Measurements from ENCODE around the gene ZNF618. TPM values are rescaled to one million over a fixed set of nuclear protein-coding genes. Genes with fewer than 3 reads are reported as not detected.

ZNF618 gene
- total RNA-seq, 2 donors from 2014 or later = 4.6 to 11.3 TPM

- Histone ChIP-seq H3K27me3 (replicated peaks; ENCODE audit: insufficient read depth) (no peaks in the 10 kb centered on the region), H3K9me3 (no peaks in the 10 kb centered on the region), H3K4me1 (replicated peaks) (no peaks in the 10 kb centered on the region), H3K36me3 (no peaks in the 10 kb centered on the region), H3K27ac (no peak overlapping the region), H3K4me3 (no peak overlapping the region)
- TF ChIP-seq POLR2A (IDR thresholded peaks at IDR 0.05) (no peak), POLR2AphosphoS5 (IDR thresholded peaks at IDR 0.05) (no peak), CTCF (IDR thresholded peaks at IDR 0.05) (no peak)
- 82% methylated on average over 12 of the region's 12 CpGs for WGBS
- no peak for DNase-seq (ENCODE audit: low spot score)
- intact Hi-C loops (cut with DNase I) = loop anchor here (10.0 kb wide), 1 partner anchor 345 kb away; no protein-coding TSS in a partner anchor
These were observed 153.4 kb downstream of the ZNF618 start for GRCh38 chr9:114029311-114030170.

GRCh38 chr9:114030364-114030763 lies 154.3 kb downstream of the ZNF618 start:
- H3K4me3 ChIP-seq = no peak overlapping the region
- 95% methylated on average over 9 of the region's 9 CpGs for WGBS
- intact Hi-C loops (cut with DNase I) = loop anchor here (10.0 kb wide), 1 partner anchor 346 kb away; no protein-coding TSS in a partner anchor

GRCh38 chr9:114031037-114031630 lies 155.0 kb downstream of the ZNF618 start:
- intact Hi-C loops (cut with DNase I) = loop anchor here (10.0 kb wide), 1 partner anchor 346 kb away; no protein-coding TSS in a partner anchor
- DNase-seq (ENCODE audit: low spot score) = no peak
- WGBS = 91% methylated on average over 7 of the region's 7 CpGs
- Histone ChIP-seq H3K4me1 (replicated peaks) (no peaks in the 10 kb centered on the region), H3K27ac (no peak overlapping the region), H3K4me3 (no peak overlapping the region), H3K27me3 (replicated peaks; ENCODE audit: insufficient read depth) (no peaks in the 10 kb centered on the region), H3K36me3 (no peaks in the 10 kb centered on the region), H3K9me3 (no peaks in the 10 kb centered on the region)
- TF ChIP-seq POLR2AphosphoS5 (IDR thresholded peaks at IDR 0.05) (no peak), POLR2A (IDR thresholded peaks at IDR 0.05) (no peak), CTCF (IDR thresholded peaks at IDR 0.05) (no peak)

More at GRCh38 chr9:114030364-114030763, 154.3 kb downstream of the ZNF618 start:
- peak; percentile 2 for DNase-seq (ENCODE audit: low spot score)
- Histone ChIP-seq H3K9me3 (no peaks in the 10 kb centered on the region), H3K27ac (no peak overlapping the region), H3K36me3 (no peaks in the 10 kb centered on the region), H3K27me3 (replicated peaks; ENCODE audit: insufficient read depth) (no peaks in the 10 kb centered on the region), H3K4me1 (replicated peaks) (no peaks in the 10 kb centered on the region)
- TF ChIP-seq CTCF (IDR thresholded peaks at IDR 0.05) (no peak), POLR2A (IDR thresholded peaks at IDR 0.05) (no peak), POLR2AphosphoS5 (IDR thresholded peaks at IDR 0.05) (no peak)

GRCh38 chr9:114031948-114032840 lies 156.1 kb downstream of the ZNF618 start:
- DNase-seq (ENCODE audit: low spot score) = peak; percentile 3
- no peak for TF ChIP-seq POLR2AphosphoS5 (IDR thresholded peaks at IDR 0.05)
- no peak for TF ChIP-seq POLR2A (IDR thresholded peaks at IDR 0.05)
- no peak for TF ChIP-seq CTCF (IDR thresholded peaks at IDR 0.05)
- no peaks in the 10 kb centered on the region for H3K9me3 ChIP-seq
- WGBS = 89% methylated on average over 19 of the region's 19 CpGs
- intact Hi-C loops (cut with DNase I) = loop anchor here (2.0 to 10.0 kb wide), 2 partner anchors 225 to 347 kb away; no protein-coding TSS in a partner anchor
- no peaks in the 10 kb centered on the region for H3K27me3 ChIP-seq (replicated peaks; ENCODE audit: insufficient read depth)
- H3K4me1 ChIP-seq (replicated peaks) = no peaks in the 10 kb centered on the region
- H3K27ac ChIP-seq = no peak overlapping the region
- H3K4me3 ChIP-seq = no peak overlapping the region
- H3K36me3 ChIP-seq = no peaks in the 10 kb centered on the region

All from prostate gland (tissue), 2 donors.